ENCODE data around the gene CPA1. TPM values are rescaled to one million over a fixed set of nuclear protein-coding genes. Genes with fewer than 3 reads are reported as not detected.

The CPA1 gene
- total and polyA plus RNA-seq, 9 of the 15 experiments (the other 6 are each of a cell fraction or from before 2014, with no cell fraction given): 6.5 TPM; not detected in 8

DNA sequence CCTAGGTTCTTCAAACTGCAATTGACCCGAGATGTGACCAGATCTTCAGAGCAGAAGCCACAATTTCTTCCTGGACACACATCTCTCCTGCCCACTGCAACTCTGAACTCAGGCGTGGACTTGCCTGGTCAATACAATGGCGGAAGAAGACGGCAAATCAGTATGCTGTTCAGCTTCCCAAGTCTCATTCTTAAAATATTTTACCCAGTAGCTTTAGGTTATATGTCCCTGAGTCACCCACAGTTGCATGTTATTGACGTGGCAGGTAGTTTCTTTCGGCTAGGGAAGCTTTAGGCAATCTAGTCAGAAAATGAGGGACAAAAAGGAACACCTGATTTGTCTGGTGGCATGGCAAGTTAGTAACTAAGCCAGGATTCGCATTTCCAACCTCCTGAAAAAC is 38.0 kb downstream of the CPA1 start:
- no peak for ATAC-seq
- H4K20me1 ChIP-seq (replicated peaks; ENCODE audit: control insufficient read depth, insufficient read depth, low read length): no peaks in the 10 kb centered on the region
- H3K27me3 ChIP-seq (ENCODE audit: control insufficient read depth in 2 of 2, insufficient read depth in 2 of 2, low read length in 2 of 2): peaks cover 2 to 6% of the 10 kb centered on the region in 2 experiments; a peak in 3 of 5 replicates
- in situ Hi-C loops (cut with MboI): no loop called here
- no peaks in the 10 kb centered on the region for H3K9me1 ChIP-seq (ENCODE audit: control insufficient read depth, insufficient read depth, low read length)
- H3K4me3 ChIP-seq: no peak overlapping the region
- H2AFZ ChIP-seq (ENCODE audit: low read depth, low read length): no peak overlapping the region
- intact Hi-C loops (cut with micrococcal nuclease): no loop called here
- no peak for FAIRE-seq
- no TSS peak for BruUV-seq (replicated peaks)
- CTCF ChIA-PET (ENCODE audit: low intra/inter-chr PET ratio): no interaction called here
- H3K79me2 ChIP-seq (ENCODE audit: control insufficient read depth, insufficient read depth, low read length): no peaks in the 10 kb centered on the region
- no peaks in the 10 kb centered on the region for H3K9me3 ChIP-seq (replicated peaks; ENCODE audit: control insufficient read depth, insufficient read depth, low read depth, low read length)
- POLR2A ChIA-PET: no interaction called here
- no peak for DNase-seq (ENCODE audit: extremely low read depth in 1 of 4, low spot score in 3 of 4)
- no peaks in the 10 kb centered on the region for H3K36me3 ChIP-seq (ENCODE audit: control insufficient read depth, insufficient read depth, low read length)
- H3K9ac ChIP-seq (ENCODE audit: insufficient read depth in 1 of 2, low read depth in 2 of 2, low read length in 2 of 2): no peak overlapping the region
- H3K27ac ChIP-seq (ENCODE audit: extremely low read depth, low read depth, low read length): no peak overlapping the region
- 32% methylated on average over 7 of the region's 7 CpGs for WGBS (ENCODE audit: insufficient coverage, low coverage, missing lambda C conversion rate)
- H3K4me1 ChIP-seq (replicated peaks in 1 of 2; ENCODE audit: control insufficient read depth in 2 of 2, insufficient read depth in 2 of 2, low read length in 2 of 2): no peaks in the 10 kb centered on the region
- no peak overlapping the region for H3K4me2 ChIP-seq (ENCODE audit: insufficient read depth, low read length)
- TF ChIP-seq KLF13 (tag; IDR thresholded peaks at IDR 0.05; ENCODE audit: borderline replicate concordance, low read depth): no peak
- no peak for TF ChIP-seq SLC30A9 (CRISPR knock-in tag; IDR thresholded peaks at IDR 0.05)
- TF ChIP-seq, protein P1, sequence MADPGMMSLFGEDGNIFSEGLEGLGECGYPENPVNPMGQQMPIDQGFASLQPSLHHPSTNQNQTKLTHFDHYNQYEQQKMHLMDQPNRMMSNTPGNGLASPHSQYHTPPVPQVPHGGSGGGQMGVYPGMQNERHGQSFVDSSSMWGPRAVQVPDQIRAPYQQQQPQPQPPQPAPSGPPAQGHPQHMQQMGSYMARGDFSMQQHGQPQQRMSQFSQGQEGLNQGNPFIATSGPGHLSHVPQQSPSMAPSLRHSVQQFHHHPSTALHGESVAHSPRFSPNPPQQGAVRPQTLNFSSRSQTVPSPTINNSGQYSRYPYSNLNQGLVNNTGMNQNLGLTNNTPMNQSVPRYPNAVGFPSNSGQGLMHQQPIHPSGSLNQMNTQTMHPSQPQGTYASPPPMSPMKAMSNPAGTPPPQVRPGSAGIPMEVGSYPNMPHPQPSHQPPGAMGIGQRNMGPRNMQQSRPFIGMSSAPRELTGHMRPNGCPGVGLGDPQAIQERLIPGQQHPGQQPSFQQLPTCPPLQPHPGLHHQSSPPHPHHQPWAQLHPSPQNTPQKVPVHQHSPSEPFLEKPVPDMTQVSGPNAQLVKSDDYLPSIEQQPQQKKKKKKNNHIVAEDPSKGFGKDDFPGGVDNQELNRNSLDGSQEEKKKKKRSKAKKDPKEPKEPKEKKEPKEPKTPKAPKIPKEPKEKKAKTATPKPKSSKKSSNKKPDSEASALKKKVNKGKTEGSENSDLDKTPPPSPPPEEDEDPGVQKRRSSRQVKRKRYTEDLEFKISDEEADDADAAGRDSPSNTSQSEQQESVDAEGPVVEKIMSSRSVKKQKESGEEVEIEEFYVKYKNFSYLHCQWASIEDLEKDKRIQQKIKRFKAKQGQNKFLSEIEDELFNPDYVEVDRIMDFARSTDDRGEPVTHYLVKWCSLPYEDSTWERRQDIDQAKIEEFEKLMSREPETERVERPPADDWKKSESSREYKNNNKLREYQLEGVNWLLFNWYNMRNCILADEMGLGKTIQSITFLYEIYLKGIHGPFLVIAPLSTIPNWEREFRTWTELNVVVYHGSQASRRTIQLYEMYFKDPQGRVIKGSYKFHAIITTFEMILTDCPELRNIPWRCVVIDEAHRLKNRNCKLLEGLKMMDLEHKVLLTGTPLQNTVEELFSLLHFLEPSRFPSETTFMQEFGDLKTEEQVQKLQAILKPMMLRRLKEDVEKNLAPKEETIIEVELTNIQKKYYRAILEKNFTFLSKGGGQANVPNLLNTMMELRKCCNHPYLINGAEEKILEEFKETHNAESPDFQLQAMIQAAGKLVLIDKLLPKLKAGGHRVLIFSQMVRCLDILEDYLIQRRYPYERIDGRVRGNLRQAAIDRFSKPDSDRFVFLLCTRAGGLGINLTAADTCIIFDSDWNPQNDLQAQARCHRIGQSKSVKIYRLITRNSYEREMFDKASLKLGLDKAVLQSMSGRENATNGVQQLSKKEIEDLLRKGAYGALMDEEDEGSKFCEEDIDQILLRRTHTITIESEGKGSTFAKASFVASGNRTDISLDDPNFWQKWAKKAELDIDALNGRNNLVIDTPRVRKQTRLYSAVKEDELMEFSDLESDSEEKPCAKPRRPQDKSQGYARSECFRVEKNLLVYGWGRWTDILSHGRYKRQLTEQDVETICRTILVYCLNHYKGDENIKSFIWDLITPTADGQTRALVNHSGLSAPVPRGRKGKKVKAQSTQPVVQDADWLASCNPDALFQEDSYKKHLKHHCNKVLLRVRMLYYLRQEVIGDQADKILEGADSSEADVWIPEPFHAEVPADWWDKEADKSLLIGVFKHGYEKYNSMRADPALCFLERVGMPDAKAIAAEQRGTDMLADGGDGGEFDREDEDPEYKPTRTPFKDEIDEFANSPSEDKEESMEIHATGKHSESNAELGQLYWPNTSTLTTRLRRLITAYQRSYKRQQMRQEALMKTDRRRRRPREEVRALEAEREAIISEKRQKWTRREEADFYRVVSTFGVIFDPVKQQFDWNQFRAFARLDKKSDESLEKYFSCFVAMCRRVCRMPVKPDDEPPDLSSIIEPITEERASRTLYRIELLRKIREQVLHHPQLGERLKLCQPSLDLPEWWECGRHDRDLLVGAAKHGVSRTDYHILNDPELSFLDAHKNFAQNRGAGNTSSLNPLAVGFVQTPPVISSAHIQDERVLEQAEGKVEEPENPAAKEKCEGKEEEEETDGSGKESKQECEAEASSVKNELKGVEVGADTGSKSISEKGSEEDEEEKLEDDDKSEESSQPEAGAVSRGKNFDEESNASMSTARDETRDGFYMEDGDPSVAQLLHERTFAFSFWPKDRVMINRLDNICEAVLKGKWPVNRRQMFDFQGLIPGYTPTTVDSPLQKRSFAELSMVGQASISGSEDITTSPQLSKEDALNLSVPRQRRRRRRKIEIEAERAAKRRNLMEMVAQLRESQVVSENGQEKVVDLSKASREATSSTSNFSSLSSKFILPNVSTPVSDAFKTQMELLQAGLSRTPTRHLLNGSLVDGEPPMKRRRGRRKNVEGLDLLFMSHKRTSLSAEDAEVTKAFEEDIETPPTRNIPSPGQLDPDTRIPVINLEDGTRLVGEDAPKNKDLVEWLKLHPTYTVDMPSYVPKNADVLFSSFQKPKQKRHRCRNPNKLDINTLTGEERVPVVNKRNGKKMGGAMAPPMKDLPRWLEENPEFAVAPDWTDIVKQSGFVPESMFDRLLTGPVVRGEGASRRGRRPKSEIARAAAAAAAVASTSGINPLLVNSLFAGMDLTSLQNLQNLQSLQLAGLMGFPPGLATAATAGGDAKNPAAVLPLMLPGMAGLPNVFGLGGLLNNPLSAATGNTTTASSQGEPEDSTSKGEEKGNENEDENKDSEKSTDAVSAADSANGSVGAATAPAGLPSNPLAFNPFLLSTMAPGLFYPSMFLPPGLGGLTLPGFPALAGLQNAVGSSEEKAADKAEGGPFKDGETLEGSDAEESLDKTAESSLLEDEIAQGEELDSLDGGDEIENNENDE (IDR thresholded peaks at IDR 0.05; ENCODE audit: low read depth, low read length): no peak
- no peak for TF ChIP-seq COPS2 (conservative IDR thresholded peaks at IDR 0.05)
- TF ChIP-seq, protein P2, sequence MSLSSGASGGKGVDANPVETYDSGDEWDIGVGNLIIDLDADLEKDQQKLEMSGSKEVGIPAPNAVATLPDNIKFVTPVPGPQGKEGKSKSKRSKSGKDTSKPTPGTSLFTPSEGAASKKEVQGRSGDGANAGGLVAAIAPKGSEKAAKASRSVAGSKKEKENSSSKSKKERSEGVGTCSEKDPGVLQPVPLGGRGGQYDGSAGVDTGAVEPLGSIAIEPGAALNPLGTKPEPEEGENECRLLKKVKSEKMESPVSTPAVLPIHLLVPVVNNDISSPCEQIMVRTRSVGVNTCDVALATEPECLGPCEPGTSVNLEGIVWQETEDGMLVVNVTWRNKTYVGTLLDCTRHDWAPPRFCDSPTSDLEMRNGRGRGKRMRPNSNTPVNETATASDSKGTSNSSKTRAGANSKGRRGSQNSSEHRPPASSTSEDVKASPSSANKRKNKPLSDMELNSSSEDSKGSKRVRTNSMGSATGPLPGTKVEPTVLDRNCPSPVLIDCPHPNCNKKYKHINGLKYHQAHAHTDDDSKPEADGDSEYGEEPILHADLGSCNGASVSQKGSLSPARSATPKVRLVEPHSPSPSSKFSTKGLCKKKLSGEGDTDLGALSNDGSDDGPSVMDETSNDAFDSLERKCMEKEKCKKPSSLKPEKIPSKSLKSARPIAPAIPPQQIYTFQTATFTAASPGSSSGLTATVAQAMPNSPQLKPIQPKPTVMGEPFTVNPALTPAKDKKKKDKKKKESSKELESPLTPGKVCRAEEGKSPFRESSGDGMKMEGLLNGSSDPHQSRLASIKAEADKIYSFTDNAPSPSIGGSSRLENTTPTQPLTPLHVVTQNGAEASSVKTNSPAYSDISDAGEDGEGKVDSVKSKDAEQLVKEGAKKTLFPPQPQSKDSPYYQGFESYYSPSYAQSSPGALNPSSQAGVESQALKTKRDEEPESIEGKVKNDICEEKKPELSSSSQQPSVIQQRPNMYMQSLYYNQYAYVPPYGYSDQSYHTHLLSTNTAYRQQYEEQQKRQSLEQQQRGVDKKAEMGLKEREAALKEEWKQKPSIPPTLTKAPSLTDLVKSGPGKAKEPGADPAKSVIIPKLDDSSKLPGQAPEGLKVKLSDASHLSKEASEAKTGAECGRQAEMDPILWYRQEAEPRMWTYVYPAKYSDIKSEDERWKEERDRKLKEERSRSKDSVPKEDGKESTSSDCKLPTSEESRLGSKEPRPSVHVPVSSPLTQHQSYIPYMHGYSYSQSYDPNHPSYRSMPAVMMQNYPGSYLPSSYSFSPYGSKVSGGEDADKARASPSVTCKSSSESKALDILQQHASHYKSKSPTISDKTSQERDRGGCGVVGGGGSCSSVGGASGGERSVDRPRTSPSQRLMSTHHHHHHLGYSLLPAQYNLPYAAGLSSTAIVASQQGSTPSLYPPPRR (CRISPR knock-in tag; IDR thresholded peaks at IDR 0.05; ENCODE audit: borderline replicate concordance): no peak
- TF ChIP-seq, protein P3, sequence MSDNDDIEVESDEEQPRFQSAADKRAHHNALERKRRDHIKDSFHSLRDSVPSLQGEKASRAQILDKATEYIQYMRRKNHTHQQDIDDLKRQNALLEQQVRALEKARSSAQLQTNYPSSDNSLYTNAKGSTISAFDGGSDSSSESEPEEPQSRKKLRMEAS (CRISPR knock-in tag; IDR thresholded peaks at IDR 0.05): no peak

All from K562 (cell line).